ENCODE measurements around the gene NRGN.

DNA sequence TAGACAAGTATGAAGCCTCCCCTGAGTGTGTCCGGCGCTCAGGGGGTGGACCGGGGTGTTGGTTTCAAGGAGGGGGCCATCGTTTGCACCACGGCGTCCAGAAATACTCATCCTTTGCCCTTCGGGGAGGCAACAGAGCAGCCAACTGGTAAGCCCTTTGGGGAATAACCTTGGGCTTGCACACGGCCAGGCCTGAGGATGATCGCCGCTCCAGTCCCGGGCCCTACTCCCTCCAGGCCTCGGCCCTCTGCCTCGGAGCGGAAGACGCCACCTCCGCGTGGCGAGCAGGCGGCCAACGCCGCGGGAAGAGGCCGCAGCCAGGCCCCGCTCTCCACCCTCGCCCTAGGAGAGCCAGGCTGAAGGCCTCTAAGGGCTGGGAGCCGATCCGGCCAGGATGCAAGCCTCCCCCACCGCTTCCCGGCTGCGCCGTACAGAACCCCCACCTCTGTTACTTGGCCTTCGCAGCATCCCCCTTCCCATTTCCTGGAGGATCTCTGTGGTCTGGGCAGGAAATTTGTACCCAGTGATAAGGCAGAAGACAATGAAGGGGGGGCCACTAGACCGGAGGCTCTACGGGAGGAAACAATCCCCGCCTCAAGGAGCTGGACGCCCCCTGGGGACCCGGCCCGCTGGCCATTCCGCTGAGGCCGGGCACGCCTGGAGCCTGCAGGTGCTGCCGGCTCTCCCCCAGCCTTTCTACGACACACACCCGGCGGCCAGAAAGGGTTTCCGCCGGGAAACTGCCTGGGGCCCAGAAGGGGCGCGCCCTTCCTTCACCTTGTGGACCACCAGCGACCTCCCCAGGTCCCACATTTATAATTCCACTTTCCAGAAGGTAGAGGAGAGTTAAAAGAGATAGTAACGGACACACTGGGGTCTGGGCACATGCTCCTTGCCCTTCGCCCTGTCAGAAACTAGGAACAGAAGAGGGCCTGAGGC is 19.8 kb downstream of the NRGN start:
- TF ChIP-seq, protein P1, sequence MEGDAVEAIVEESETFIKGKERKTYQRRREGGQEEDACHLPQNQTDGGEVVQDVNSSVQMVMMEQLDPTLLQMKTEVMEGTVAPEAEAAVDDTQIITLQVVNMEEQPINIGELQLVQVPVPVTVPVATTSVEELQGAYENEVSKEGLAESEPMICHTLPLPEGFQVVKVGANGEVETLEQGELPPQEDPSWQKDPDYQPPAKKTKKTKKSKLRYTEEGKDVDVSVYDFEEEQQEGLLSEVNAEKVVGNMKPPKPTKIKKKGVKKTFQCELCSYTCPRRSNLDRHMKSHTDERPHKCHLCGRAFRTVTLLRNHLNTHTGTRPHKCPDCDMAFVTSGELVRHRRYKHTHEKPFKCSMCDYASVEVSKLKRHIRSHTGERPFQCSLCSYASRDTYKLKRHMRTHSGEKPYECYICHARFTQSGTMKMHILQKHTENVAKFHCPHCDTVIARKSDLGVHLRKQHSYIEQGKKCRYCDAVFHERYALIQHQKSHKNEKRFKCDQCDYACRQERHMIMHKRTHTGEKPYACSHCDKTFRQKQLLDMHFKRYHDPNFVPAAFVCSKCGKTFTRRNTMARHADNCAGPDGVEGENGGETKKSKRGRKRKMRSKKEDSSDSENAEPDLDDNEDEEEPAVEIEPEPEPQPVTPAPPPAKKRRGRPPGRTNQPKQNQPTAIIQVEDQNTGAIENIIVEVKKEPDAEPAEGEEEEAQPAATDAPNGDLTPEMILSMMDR (IDR thresholded peaks at IDR 0.05; ENCODE audit: low read depth, low read length, missing input control), result no peak
- TF ChIP-seq RAD21 (IDR thresholded peaks at IDR 0.05), result peak in 1 of 2 donors; percentile 9
- TF ChIP-seq, protein P2, sequence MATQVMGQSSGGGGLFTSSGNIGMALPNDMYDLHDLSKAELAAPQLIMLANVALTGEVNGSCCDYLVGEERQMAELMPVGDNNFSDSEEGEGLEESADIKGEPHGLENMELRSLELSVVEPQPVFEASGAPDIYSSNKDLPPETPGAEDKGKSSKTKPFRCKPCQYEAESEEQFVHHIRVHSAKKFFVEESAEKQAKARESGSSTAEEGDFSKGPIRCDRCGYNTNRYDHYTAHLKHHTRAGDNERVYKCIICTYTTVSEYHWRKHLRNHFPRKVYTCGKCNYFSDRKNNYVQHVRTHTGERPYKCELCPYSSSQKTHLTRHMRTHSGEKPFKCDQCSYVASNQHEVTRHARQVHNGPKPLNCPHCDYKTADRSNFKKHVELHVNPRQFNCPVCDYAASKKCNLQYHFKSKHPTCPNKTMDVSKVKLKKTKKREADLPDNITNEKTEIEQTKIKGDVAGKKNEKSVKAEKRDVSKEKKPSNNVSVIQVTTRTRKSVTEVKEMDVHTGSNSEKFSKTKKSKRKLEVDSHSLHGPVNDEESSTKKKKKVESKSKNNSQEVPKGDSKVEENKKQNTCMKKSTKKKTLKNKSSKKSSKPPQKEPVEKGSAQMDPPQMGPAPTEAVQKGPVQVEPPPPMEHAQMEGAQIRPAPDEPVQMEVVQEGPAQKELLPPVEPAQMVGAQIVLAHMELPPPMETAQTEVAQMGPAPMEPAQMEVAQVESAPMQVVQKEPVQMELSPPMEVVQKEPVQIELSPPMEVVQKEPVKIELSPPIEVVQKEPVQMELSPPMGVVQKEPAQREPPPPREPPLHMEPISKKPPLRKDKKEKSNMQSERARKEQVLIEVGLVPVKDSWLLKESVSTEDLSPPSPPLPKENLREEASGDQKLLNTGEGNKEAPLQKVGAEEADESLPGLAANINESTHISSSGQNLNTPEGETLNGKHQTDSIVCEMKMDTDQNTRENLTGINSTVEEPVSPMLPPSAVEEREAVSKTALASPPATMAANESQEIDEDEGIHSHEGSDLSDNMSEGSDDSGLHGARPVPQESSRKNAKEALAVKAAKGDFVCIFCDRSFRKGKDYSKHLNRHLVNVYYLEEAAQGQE (IDR thresholded peaks at IDR 0.05), result no peak

Measured in liver (tissue), 3 donors.